HG03095 (cell line): Measurements from ENCODE around the gene GANAB.
A peak's percentile ranks its signal among the peaks of the same experiment; 100 is the strongest.
"Not testable (repeated sequence)": the region's sequence is repeated elsewhere in the genome, so short reads cannot be mapped to it uniquely, and the experiment has no call there.

Experiments used
- ATAC-seq: cut with Tn5 transposase; IDR thresholded peaks from one replicate; pipeline ENCODE4 v1.9.1; 2021; ENCODE audit warnings: moderate library complexity; ENCODE audit not compliant: unreplicated experiment

GANAB gene

GRCh38 chr11:62621567-62622470 lies 24.6 kb downstream of the GANAB start, which contains the start of gene B3GAT3:
Gene B3GAT3, minus strand, starts transcription at chr11:62621986. Its CDS starts 39 bp downstream, at chr11:62621947.
- peak; percentile 90 for ATAC-seq

- ATAC-seq: no peak
Measured at GRCh38 chr11:62621027-62621566, 25.3 kb downstream of the GANAB start.

- ATAC-seq: not testable (repeated sequence)
Measured at GRCh38 chr11:62616957-62617356, 29.5 kb downstream of the GANAB start.

GRCh38 chr11:62615521-62615920 lies 30.9 kb downstream of the GANAB start:
- no peak for ATAC-seq

- ATAC-seq: no peak
Measured at GRCh38 chr11:62614275-62614674, 32.1 kb downstream of the GANAB start.

GRCh38 chr11:62613291-62613778 lies 33.1 kb downstream of the GANAB start:
- no peak for ATAC-seq

GRCh38 chr11:62612366-62613290 lies 33.8 kb downstream of the GANAB start, which contains the start of the genes EML3 and ROM1:
Gene EML3, minus strand, starts transcription at chr11:62612775. Its CDS starts 318 bp downstream, at chr11:62612457.
Gene ROM1, plus strand, starts transcription at chr11:62613257. Its CDS starts 25 bp downstream, at chr11:62613282.
- peak; percentile 64 for ATAC-seq

- ATAC-seq: no peak
Measured at GRCh38 chr11:62611705-62612365, 34.6 kb downstream of the GANAB start.

GRCh38 chr11:62610814-62611704 lies 35.4 kb downstream of the GANAB start:
- no peak for ATAC-seq

GRCh38 chr11:62610403-62610802 lies 36.0 kb downstream of the GANAB start:
- no peak for ATAC-seq

GRCh38 chr11:62608776-62609175 lies 37.6 kb downstream of the GANAB start:
- ATAC-seq: no peak

GRCh38 chr11:62607714-62608113 lies 38.7 kb downstream of the GANAB start:
- ATAC-seq: no peak

- ATAC-seq: no peak
Measured at GRCh38 chr11:62605902-62606301, 40.5 kb downstream of the GANAB start.

- ATAC-seq: no peak
Measured at GRCh38 chr11:62605467-62605866, 40.9 kb downstream of the GANAB start.

GRCh38 chr11:62604460-62605120 lies 41.8 kb downstream of the GANAB start:
- no peak for ATAC-seq

- ATAC-seq: no peak
Measured at GRCh38 chr11:62603776-62604299, 42.6 kb downstream of the GANAB start.

GRCh38 chr11:62603072-62603408 lies 43.4 kb downstream of the GANAB start:
- no peak for ATAC-seq
